Type B pancreatic cell (in vitro differentiated cells): Measurements from ENCODE around the gene DZIP1. TPM values are rescaled to one million over a fixed set of nuclear protein-coding genes. Genes with fewer than 3 reads are reported as not detected.

Experiments
- DNase-seq: peaks from one replicate; pipeline ENCODE4 v3.0.0; 2021; ENCODE audit warnings: mixed read lengths; ENCODE audit not compliant: unreplicated experiment; ENCODE audit errors: extremely low spot score
- H3K27ac Mint-ChIP-seq: 2 replicates; pipeline ENCODE4 v1.8.0; 2021; ENCODE audit warnings: mild to moderate bottlenecking, mixed read lengths
- H3K27me3 Mint-ChIP-seq: 2 replicates; pipeline ENCODE4 v1.8.0; 2021; ENCODE audit warnings: mixed read lengths
- H3K36me3 Mint-ChIP-seq: 2 replicates; pipeline ENCODE4 v1.8.0; 2021; ENCODE audit warnings: mixed read lengths
- H3K4me1 Mint-ChIP-seq: one replicate; pipeline ENCODE4 v1.8.0; 2021; ENCODE audit warnings: mixed read lengths; ENCODE audit not compliant: unreplicated experiment
- H3K4me3 Mint-ChIP-seq: 2 replicates; pipeline ENCODE4 v1.8.0; 2021; ENCODE audit warnings: mild to moderate bottlenecking, mixed read lengths
- H3K9me3 Mint-ChIP-seq: 2 replicates; pipeline ENCODE4 v1.8.0; 2021; ENCODE audit warnings: mixed read lengths
- CTCF ChIP-seq: fragments of 200-600 bp; sonication (generic); conservative IDR thresholded peaks from 2 replicates; pipeline ENCODE4 v1.5.0; 2021; ENCODE audit warnings: antibody characterized with exemption, mild to moderate bottlenecking
- total RNA-seq: library from RNA; stranded (reverse); gene quantifications from 2 replicates; pipeline ENCODE4 v1.2.1, GENCODE V29; 2021; ENCODE audit warnings: low replicate concordance

Gene DZIP1
- total RNA-seq, 1 donor from 2014 or later: 51.3 TPM

- Mint-ChIP-seq H3K4me3 (no peak overlapping the region), H3K27me3 (peaks cover 8% of the 10 kb centered on the region), H3K27ac (no peak overlapping the region), H3K36me3 (no peaks in the 10 kb centered on the region), H3K9me3 (no peaks in the 10 kb centered on the region), H3K4me1 (peaks cover 22% of the 10 kb centered on the region)
- DNase-seq: no peak
- no peak for TF ChIP-seq CTCF
Measured at GRCh38 chr13:95535243-95535642, 109.3 kb downstream of the DZIP1 start.

GRCh38 chr13:95533545-95534160 lies 110.9 kb downstream of the DZIP1 start:
- Mint-ChIP-seq H3K9me3 (no peaks in the 10 kb centered on the region), H3K4me1 (peaks cover 22% of the 10 kb centered on the region), H3K27me3 (peaks cover 8% of the 10 kb centered on the region), H3K36me3 (no peaks in the 10 kb centered on the region), H3K27ac (no peak overlapping the region), H3K4me3 (no peak overlapping the region)
- DNase-seq: no peak
- no peak for TF ChIP-seq CTCF

- Mint-ChIP-seq H3K27me3 (no peaks in the 10 kb centered on the region), H3K36me3 (no peaks in the 10 kb centered on the region), H3K27ac (no peak overlapping the region), H3K9me3 (no peaks in the 10 kb centered on the region), H3K4me1 (peaks cover 12% of the 10 kb centered on the region), H3K4me3 (no peak overlapping the region)
- no peak for TF ChIP-seq CTCF
- no peak for DNase-seq
Measured at GRCh38 chr13:95530178-95530577, 114.3 kb downstream of the DZIP1 start.

Other genes starting within 250 kb of the DZIP1 start
- gene CLDN10, start 92.0 kb downstream of the DZIP1 start, total RNA-seq: 0.45 and 2.1 TPM in 2 replicates
- gene DNAJC3, start 32.4 kb upstream of the DZIP1 start, total RNA-seq: 26.4 and 29.0 TPM in 2 replicates